Hepatocyte (in vitro differentiated cells): Measurements from ENCODE around the gene NPW. TPM values are rescaled to one million over a fixed set of nuclear protein-coding genes. Genes with fewer than 3 reads are reported as not detected.
A peak's percentile ranks its signal among the peaks of the same experiment; 100 is the strongest.

Experiments used
- DNase-seq: peaks from one replicate; pipeline ENCODE4 v3.0.0-alpha.2; 2016; ENCODE audit warnings: low spot score
- H2AFZ ChIP-seq: fragments of 200-600 bp; sonication (generic); 2 replicates; pipeline ENCODE4 v1.6.0; 2016; ENCODE audit warnings: antibody characterized with exemption, mild to moderate bottlenecking
- H3K27ac ChIP-seq: fragments of 200-600 bp; sonication (generic); 2 replicates; pipeline ENCODE4 v1.5.1; 2016; ENCODE audit warnings: mild to moderate bottlenecking
- H3K27me3 ChIP-seq: fragments of 200-600 bp; sonication (generic); 2 replicates; pipeline ENCODE4 v1.6.1; 2016
- H3K36me3 ChIP-seq: fragments of 200-600 bp; sonication (generic); replicated peaks from 2 replicates; pipeline ENCODE4 v1.5.1; 2016; ENCODE audit warnings: low read depth; ENCODE audit not compliant: insufficient read depth
- H3K4me1 ChIP-seq: fragments of 200-600 bp; sonication (generic); 2 replicates; pipeline ENCODE4 v1.5.1; 2016; ENCODE audit warnings: mild to moderate bottlenecking, moderate library complexity; ENCODE audit not compliant: insufficient read depth
- H3K4me2 ChIP-seq: fragments of 200-600 bp; sonication (generic); 2 replicates; pipeline ENCODE4 v1.6.0; 2016
- H3K4me3 ChIP-seq: fragments of 200-600 bp; sonication (generic); 2 replicates; pipeline ENCODE4 v1.5.1; 2016; ENCODE audit warnings: mild to moderate bottlenecking
- H3K79me2 ChIP-seq: fragments of 200-600 bp; sonication (generic); 2 replicates; pipeline ENCODE4 v1.6.0; 2017; ENCODE audit warnings: mild to moderate bottlenecking
- H3K9me2 ChIP-seq: fragments of 200-600 bp; sonication (generic); replicated peaks from 2 replicates; pipeline ENCODE4 v1.6.0; 2017; ENCODE audit warnings: mild to moderate bottlenecking; ENCODE audit not compliant: insufficient read depth
- H3K9me3 ChIP-seq: fragments of 200-600 bp; sonication (generic); 2 replicates; pipeline ENCODE4 v1.5.1; 2016; ENCODE audit warnings: low read depth, mild to moderate bottlenecking
- H4K20me1 ChIP-seq: fragments of 200-600 bp; sonication (generic); 2 replicates; pipeline ENCODE4 v1.6.0; 2016; ENCODE audit warnings: mild to moderate bottlenecking; ENCODE audit not compliant: insufficient read depth, poor library complexity, severe bottlenecking
- EZH2 ChIP-seq: fragments of 200-600 bp; sonication (generic); IDR thresholded peaks from 2 replicates; pipeline ENCODE4 v1.6.1; 2016; ENCODE audit warnings: antibody characterized with exemption, mild to moderate bottlenecking, borderline replicate concordance
- EZH2phosphoT487 ChIP-seq: fragments of 200-600 bp; sonication (generic); IDR thresholded peaks from one replicate; pipeline ENCODE4 v1.6.1; 2018; ENCODE audit warnings: antibody characterized with exemption, mild to moderate bottlenecking, low read depth, moderate library complexity; ENCODE audit not compliant: unreplicated experiment, severe bottlenecking
- WGBS: methylation state at CpG from one replicate; pipeline ENCODE4 v1.1.6; 2016; ENCODE audit warnings: low lambda C conversion rate; ENCODE audit errors: missing lambda C conversion rate; 5-methylcytosine and 5-hydroxymethylcytosine counted together
- polyA plus RNA-seq: library from polyadenylated mRNA; unstranded; fragments of >200 nt; fragmentation: Nextera tagmentation; extraction: Ambion mirVana; gene quantifications from 2 replicates; pipeline ENCODE4 v1.2.1, GENCODE V29; 2016
- total RNA-seq: library from RNA; depleted of rRNA; stranded (reverse); fragments of >200 nt; gene quantifications from 2 replicates; pipeline ENCODE4 v1.2.3, GENCODE V29; 2014
- TF ChIP-seq, protein P1 (sequence below): fragments of 200-600 bp; sonication (generic); IDR thresholded peaks from 2 replicates; pipeline ENCODE4 v1.5.1; 2016; ENCODE audit warnings: antibody characterized with exemption, mild to moderate bottlenecking; ENCODE audit not compliant: poor library complexity

Gene NPW
- total and polyA plus RNA-seq, 2 experiments from 2014 or later: 2.7 to 45.2 TPM

DNA sequence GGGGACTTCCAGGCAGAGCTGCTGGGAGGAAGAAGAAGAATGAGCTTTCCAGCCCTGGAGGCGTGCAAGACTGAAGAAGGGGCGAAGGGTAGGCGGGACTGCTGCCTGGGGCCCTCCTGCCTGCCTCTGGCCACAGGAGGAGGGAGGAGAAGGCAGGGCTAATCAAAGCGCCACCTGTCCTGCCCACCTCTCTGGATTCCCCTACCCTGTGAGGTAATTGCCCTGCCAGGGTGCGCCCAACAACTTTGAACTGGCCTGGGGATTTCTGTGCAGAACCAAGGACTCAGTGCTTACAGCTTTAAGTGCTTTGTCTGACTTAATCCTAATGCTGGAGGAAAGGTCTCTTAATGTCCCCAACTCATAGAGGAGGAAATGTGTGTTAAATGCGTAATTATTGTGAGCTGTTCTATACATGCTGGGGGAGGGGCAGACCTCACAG is 38.2 kb upstream of the NPW start, which contains the start of gene NOXO1:
Gene NOXO1 (minus strand): TSS at position 72 of the 439 bp plus-strand sequence. CDS start 290 bp downstream, outside the sequence.
- no peak within 1 kb of the TSS for H3K4me3 ChIP-seq
- no peak for DNase-seq
- TF ChIP-seq EZH2 (no peak), EZH2phosphoT487 (no peak)
- TF ChIP-seq, protein P1, sequence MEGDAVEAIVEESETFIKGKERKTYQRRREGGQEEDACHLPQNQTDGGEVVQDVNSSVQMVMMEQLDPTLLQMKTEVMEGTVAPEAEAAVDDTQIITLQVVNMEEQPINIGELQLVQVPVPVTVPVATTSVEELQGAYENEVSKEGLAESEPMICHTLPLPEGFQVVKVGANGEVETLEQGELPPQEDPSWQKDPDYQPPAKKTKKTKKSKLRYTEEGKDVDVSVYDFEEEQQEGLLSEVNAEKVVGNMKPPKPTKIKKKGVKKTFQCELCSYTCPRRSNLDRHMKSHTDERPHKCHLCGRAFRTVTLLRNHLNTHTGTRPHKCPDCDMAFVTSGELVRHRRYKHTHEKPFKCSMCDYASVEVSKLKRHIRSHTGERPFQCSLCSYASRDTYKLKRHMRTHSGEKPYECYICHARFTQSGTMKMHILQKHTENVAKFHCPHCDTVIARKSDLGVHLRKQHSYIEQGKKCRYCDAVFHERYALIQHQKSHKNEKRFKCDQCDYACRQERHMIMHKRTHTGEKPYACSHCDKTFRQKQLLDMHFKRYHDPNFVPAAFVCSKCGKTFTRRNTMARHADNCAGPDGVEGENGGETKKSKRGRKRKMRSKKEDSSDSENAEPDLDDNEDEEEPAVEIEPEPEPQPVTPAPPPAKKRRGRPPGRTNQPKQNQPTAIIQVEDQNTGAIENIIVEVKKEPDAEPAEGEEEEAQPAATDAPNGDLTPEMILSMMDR: no peak
- no peak within 1 kb of the TSS for H2AFZ ChIP-seq
- peaks cover 18% of the 10 kb centered on the region for H3K79me2 ChIP-seq
- H3K27me3 ChIP-seq: peaks cover 39% of the 10 kb centered on the region
- H3K9me2 ChIP-seq: no peaks in the 10 kb centered on the region
- H3K9me3 ChIP-seq: no peaks in the 10 kb centered on the region
- 69% methylated on average over 6 of the region's 6 CpGs for whole genome bisulfite sequencing
- H3K27ac ChIP-seq: no peak within 1 kb of the TSS
- peaks cover 29% of the 10 kb centered on the region for H3K4me1 ChIP-seq
- H3K36me3 ChIP-seq: no peaks in the 10 kb centered on the region
- H4K20me1 ChIP-seq: peaks cover 3% of the 10 kb centered on the region
- peak within 1 kb of the TSS; percentile 75 for H3K4me2 ChIP-seq

DNA sequence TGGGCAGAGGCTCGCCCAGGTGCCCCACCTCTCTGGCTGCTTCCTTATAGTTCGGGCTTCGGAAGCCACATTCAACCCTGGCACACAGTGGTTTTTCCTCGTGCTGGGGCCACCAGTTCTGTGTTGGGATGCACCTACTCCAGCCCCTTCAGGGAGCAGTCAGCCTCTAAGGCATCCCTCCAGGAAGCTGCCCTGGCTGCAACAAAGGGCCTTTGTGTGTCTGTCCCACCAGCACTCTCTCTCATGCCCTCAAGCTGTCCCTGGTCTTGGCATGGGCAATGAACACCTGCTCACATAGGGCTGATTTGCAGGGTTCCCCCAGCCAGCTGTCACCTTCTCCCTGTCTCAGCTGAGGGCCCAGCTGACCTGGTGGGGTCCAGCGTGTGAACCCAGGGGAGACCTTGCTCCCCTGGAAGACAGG is 37.6 kb upstream of the NPW start:
- Histone ChIP-seq H3K27ac (no peak overlapping the region), H3K36me3 (no peaks in the 10 kb centered on the region)

DNA sequence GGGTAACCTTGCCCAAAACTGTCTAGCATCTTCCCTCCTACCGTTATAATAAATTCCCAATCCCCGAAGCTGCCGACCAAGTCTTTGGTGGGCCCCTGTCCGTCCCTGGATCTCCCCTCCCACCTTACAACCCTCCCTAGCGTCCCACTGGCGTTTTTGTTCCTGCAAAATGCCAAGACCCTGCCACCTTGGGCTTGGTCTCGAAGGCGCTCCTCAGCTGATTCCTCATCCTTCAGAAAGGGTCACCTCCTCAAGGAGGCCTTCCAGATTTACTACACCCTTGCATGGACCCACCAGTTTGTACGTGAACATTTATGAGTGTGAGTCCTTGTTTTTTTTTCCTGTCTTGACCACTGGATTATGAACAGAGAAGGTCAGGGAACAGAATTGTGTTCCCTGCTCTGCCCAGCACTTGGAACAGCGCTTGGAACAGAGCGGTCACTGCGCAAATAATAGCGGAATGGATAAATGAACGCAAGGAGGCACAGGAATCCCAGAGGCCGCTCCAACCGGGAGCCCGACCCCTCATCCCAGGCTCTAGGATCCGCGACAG is 36.5 kb upstream of the NPW start:
- Histone ChIP-seq H3K4me1 (peaks cover 29% of the 10 kb centered on the region), H4K20me1 (peaks cover 3% of the 10 kb centered on the region), H3K9me3 (no peaks in the 10 kb centered on the region), H2AFZ (peak overlapping the region; percentile 70), H3K36me3 (no peaks in the 10 kb centered on the region), H3K9me2 (no peaks in the 10 kb centered on the region), H3K27me3 (peaks cover 39% of the 10 kb centered on the region), H3K4me3 (no peak overlapping the region), H3K27ac (peak overlapping the region; percentile 96), H3K79me2 (peaks cover 22% of the 10 kb centered on the region), H3K4me2 (peak overlapping the region; percentile 96)
- no peak for DNase-seq
- WGBS: 34% methylated on average over 19 of the region's 19 CpGs
- TF ChIP-seq EZH2phosphoT487: no peak
- no peak for TF ChIP-seq EZH2
- TF ChIP-seq, protein P1: peak; percentile 30

More for the DNA sequence above, 37.6 kb upstream of the NPW start:
- Histone ChIP-seq H3K4me1 (peaks cover 29% of the 10 kb centered on the region), H4K20me1 (peaks cover 3% of the 10 kb centered on the region), H2AFZ (no peak overlapping the region), H3K9me2 (no peaks in the 10 kb centered on the region), H3K4me2 (no peak overlapping the region), H3K27me3 (peaks cover 39% of the 10 kb centered on the region), H3K9me3 (no peaks in the 10 kb centered on the region), H3K79me2 (peaks cover 22% of the 10 kb centered on the region), H3K4me3 (no peak overlapping the region)
- no peak for DNase-seq
- TF ChIP-seq EZH2phosphoT487 (no peak), EZH2 (no peak)
- TF ChIP-seq, protein P1: no peak
- 75% methylated on average over 5 of the region's 5 CpGs for WGBS
